GM20431 (cell line): ENCODE results near the gene CORO7.

ENCODE experiments used
- in situ Hi-C: fragments of 300-500 bp; cut with MseI, MboI; formaldehyde crosslinking; loops from one replicate; pipeline ENCODE4 v1.15.0; 2020; ENCODE audit warnings: low sequenced_read_pairs; ENCODE audit not compliant: unreplicated experiment

Gene CORO7

GRCh38 chr16:4342866-4343744 is 73.3 kb downstream of the CORO7 start:
- in situ Hi-C loops: no loop called here

- in situ Hi-C loops: no loop called here
Measured at GRCh38 chr16:4341250-4341649, 75.1 kb downstream of the CORO7 start.

GRCh38 chr16:4340443-4340842 is 76.0 kb downstream of the CORO7 start:
- in situ Hi-C loops: no loop called here

GRCh38 chr16:4339909-4340308 is 76.5 kb downstream of the CORO7 start:
- in situ Hi-C loops: loop anchor here (10.0 kb wide), 1 partner anchor 55 kb away; no protein-coding TSS in a partner anchor

- in situ Hi-C loops: loop anchor here (10.0 kb wide), 1 partner anchor 55 kb away; no protein-coding TSS in a partner anchor
Measured at GRCh38 chr16:4339455-4339854, 76.9 kb downstream of the CORO7 start.

GRCh38 chr16:4338712-4339299 is 77.6 kb downstream of the CORO7 start:
- in situ Hi-C loops: loop anchor here (10.0 kb wide), 1 partner anchor 54 kb away; no protein-coding TSS in a partner anchor

- in situ Hi-C loops: loop anchor here (10.0 kb wide), 1 partner anchor 53 kb away; no protein-coding TSS in a partner anchor
Measured at GRCh38 chr16:4338125-4338582, 78.2 kb downstream of the CORO7 start.

- in situ Hi-C loops: loop anchor here (10.0 kb wide), 1 partner anchor 53 kb away; no protein-coding TSS in a partner anchor
Measured at GRCh38 chr16:4337540-4338088, 78.8 kb downstream of the CORO7 start.

GRCh38 chr16:4336701-4337539 is 79.5 kb downstream of the CORO7 start:
- in situ Hi-C loops: loop anchor here (10.0 kb wide), 1 partner anchor 52 kb away; no protein-coding TSS in a partner anchor

- in situ Hi-C loops: loop anchor here (10.0 kb wide), 1 partner anchor 50 kb away; no protein-coding TSS in a partner anchor
Measured at GRCh38 chr16:4334724-4335495, 81.5 kb downstream of the CORO7 start.

- in situ Hi-C loops: loop anchor here (10.0 kb wide), 1 partner anchor 49 kb away; no protein-coding TSS in a partner anchor
Measured at GRCh38 chr16:4333714-4334113, 82.7 kb downstream of the CORO7 start.

GRCh38 chr16:4333308-4333638 is 83.1 kb downstream of the CORO7 start:
- in situ Hi-C loops: loop anchor here (10.0 kb wide), 1 partner anchor 48 kb away; no protein-coding TSS in a partner anchor

- in situ Hi-C loops: loop anchor here (10.0 kb wide), 1 partner anchor 48 kb away; no protein-coding TSS in a partner anchor
Measured at GRCh38 chr16:4332623-4333307, 83.6 kb downstream of the CORO7 start.

GRCh38 chr16:4332083-4332482 is 84.3 kb downstream of the CORO7 start:
- in situ Hi-C loops: loop anchor here (10.0 kb wide), 1 partner anchor 47 kb away; no protein-coding TSS in a partner anchor

- in situ Hi-C loops: loop anchor here (10.0 kb wide), 1 partner anchor 46 kb away; no protein-coding TSS in a partner anchor
Measured at GRCh38 chr16:4330277-4330874, 86.0 kb downstream of the CORO7 start.

GRCh38 chr16:4328782-4329775 is 87.3 kb downstream of the CORO7 start:
- in situ Hi-C loops: no loop called here
